Upper lobe of right lung (tissue), 1 donor: ENCODE results near the gene SLC25A11. TPM values are rescaled to one million over a fixed set of nuclear protein-coding genes. Genes with fewer than 3 reads are reported as not detected.

ENCODE experiments used
- ATAC-seq: fragments of 200-7000 bp; cut with Tn5 transposase; one replicate; pipeline ENCODE4 v1.9.1; 2020; ENCODE audit warnings: mild to moderate bottlenecking, moderate library complexity
- DNase-seq: peaks from one replicate; pipeline ENCODE4 v3.0.0-alpha.2; 2020
- H3K27ac ChIP-seq: fragments of 200-600 bp; one replicate; pipeline ENCODE4 v1.8.0; 2022
- H3K27me3 ChIP-seq: fragments of 200-600 bp; one replicate; pipeline ENCODE4 v1.8.0; 2022; ENCODE audit warnings: mild to moderate bottlenecking
- H3K36me3 ChIP-seq: fragments of 200-600 bp; one replicate; pipeline ENCODE4 v1.8.0; 2022
- H3K4me1 ChIP-seq: fragments of 200-600 bp; one replicate; pipeline ENCODE4 v1.8.0; 2022
- H3K4me3 ChIP-seq: fragments of 200-600 bp; one replicate; pipeline ENCODE4 v1.8.0; 2022; ENCODE audit warnings: mild to moderate bottlenecking
- H3K9me3 ChIP-seq: fragments of 200-600 bp; one replicate; pipeline ENCODE4 v1.8.0; 2022
- CTCF ChIP-seq: fragments of 200-600 bp; IDR thresholded peaks from one replicate; pipeline ENCODE4 v1.8.0; 2022; ENCODE audit warnings: antibody characterized with exemption
- intact Hi-C: fragments of 100-400 bp; cut with DNase I; formaldehyde crosslinking; loops from one replicate; pipeline ENCODE4 v1.11.0; 2022
- total RNA-seq: library from RNA; stranded (reverse); fragmentation: NEBNext Ultra II Directional; extraction: Animal tissue kit (Norgen Biotek cat#: 25700); gene quantifications from one replicate; pipeline ENCODE4 v1.2.1, GENCODE V29; 2021
- donor health status: DM: no; HTN: yes; CAD: no; lungs with severe emphysema.

The SLC25A11 gene
- total RNA-seq, 1 donor from 2014 or later: 55.0 TPM

- Histone ChIP-seq H3K27me3 (peaks cover 6% of the 10 kb centered on the region), H3K27ac (peak within 1 kb of the TSS; percentile 42), H3K9me3 (no peaks in the 10 kb centered on the region), H3K36me3 (no peaks in the 10 kb centered on the region), H3K4me1 (peaks cover 9% of the 10 kb centered on the region), H3K4me3 (peak within 1 kb of the TSS; percentile 6)
- intact Hi-C loops: loop anchor here (10.0 kb wide), 1 partner anchor 162 kb away; no protein-coding TSS in a partner anchor
- ATAC-seq: peak; percentile 53
- TF ChIP-seq CTCF: peak; percentile 77
- DNase-seq: no peak
Observed at GRCh38 chr17:4903051-4903818, 36.6 kb downstream of the SLC25A11 start, which contains the start of gene CHRNE. Gene CHRNE, minus strand, starts transcription at chr17:4903098. Its CDS starts 35 bp downstream, at chr17:4903063.

- Histone ChIP-seq H3K27ac (peak overlapping the region; percentile 42), H3K27me3 (peaks cover 6% of the 10 kb centered on the region), H3K9me3 (no peaks in the 10 kb centered on the region), H3K4me1 (peaks cover 9% of the 10 kb centered on the region), H3K4me3 (no peak overlapping the region), H3K36me3 (no peaks in the 10 kb centered on the region)
- no peak for DNase-seq
- no peak for TF ChIP-seq CTCF
- intact Hi-C loops: loop anchor here (10.0 kb wide), 1 partner anchor 162 kb away; no protein-coding TSS in a partner anchor
- ATAC-seq: no peak
Observed at GRCh38 chr17:4902540-4902939, 37.3 kb downstream of the SLC25A11 start.

- TF ChIP-seq CTCF: no peak
- H3K27me3 ChIP-seq: peaks cover 6% of the 10 kb centered on the region
- intact Hi-C loops: loop anchor here (10.0 kb wide), 1 partner anchor 163 kb away; no protein-coding TSS in a partner anchor
- H3K36me3 ChIP-seq: peaks cover 5% of the 10 kb centered on the region
- ATAC-seq (peak; percentile 61), DNase-seq (peak; percentile 86)
- peaks cover 9% of the 10 kb centered on the region for H3K4me1 ChIP-seq
- no peaks in the 10 kb centered on the region for H3K9me3 ChIP-seq
- peak overlapping the region; percentile 42 for H3K27ac ChIP-seq
- peak overlapping the region; percentile 53 for H3K4me3 ChIP-seq
Observed at GRCh38 chr17:4901648-4902344, 38.0 kb downstream of the SLC25A11 start.

- no peak for ATAC-seq
Observed at GRCh38 chr17:4901108-4901647, 38.7 kb downstream of the SLC25A11 start.

More at GRCh38 chr17:4901108-4901647, 38.7 kb downstream of the SLC25A11 start:
- Histone ChIP-seq H3K4me3 (peak overlapping the region; percentile 53), H3K27ac (peak overlapping the region; percentile 11), H3K27me3 (peaks cover 6% of the 10 kb centered on the region), H3K9me3 (no peaks in the 10 kb centered on the region), H3K36me3 (peaks cover 11% of the 10 kb centered on the region), H3K4me1 (peaks cover 9% of the 10 kb centered on the region)
- no peak for TF ChIP-seq CTCF
- no peak for DNase-seq
- intact Hi-C loops: loop anchor here (10.0 kb wide), 1 partner anchor 164 kb away; no protein-coding TSS in a partner anchor
